ENCODE results near the gene FRK.

The FRK gene

GRCh38 chr6:115885636-115886366, 174.9 kb downstream of the FRK start:
- DNase-seq = no peak

- no peak for DNase-seq
These were observed 177.9 kb downstream of the FRK start for GRCh38 chr6:115882771-115883170.

- no peak for DNase-seq
These were observed 178.5 kb downstream of the FRK start for GRCh38 chr6:115882174-115882573.

Measured in NCI-H510A (cell line).